Fibroblast of pulmonary artery (primary cell): ENCODE results near the gene SULT1C4.
A peak's percentile ranks its signal among the peaks of the same experiment; 100 is the strongest.

Experiments used
- DNase-seq: peaks from one replicate; pipeline ENCODE4 v3.0.0-alpha.2; 2010; ENCODE audit warnings: low read depth
- H3K4me3 ChIP-seq: replicated peaks from 2 replicates; pipeline ENCODE4 v1.5.1; 2011; ENCODE audit warnings: low read depth, mild to moderate bottlenecking, control low read depth, low read length, moderate library complexity
- TF ChIP-seq, protein P1 (sequence below): IDR thresholded peaks from 2 replicates; pipeline ENCODE4 v1.5.1; 2011; ENCODE audit warnings: mild to moderate bottlenecking, control low read depth, low read length, inconsistent platforms; ENCODE audit errors: missing control alignments

Gene SULT1C4

GRCh38 chr2:108377815-108378630 is at the start of gene SULT1C4:
SULT1C4 (plus strand) TSS chr2:108377954; CDS start chr2:108378338, 384 bp downstream.
- H3K4me3 ChIP-seq: no peak within 1 kb of the TSS
- peak; percentile 17 for DNase-seq
- TF ChIP-seq, protein P1, sequence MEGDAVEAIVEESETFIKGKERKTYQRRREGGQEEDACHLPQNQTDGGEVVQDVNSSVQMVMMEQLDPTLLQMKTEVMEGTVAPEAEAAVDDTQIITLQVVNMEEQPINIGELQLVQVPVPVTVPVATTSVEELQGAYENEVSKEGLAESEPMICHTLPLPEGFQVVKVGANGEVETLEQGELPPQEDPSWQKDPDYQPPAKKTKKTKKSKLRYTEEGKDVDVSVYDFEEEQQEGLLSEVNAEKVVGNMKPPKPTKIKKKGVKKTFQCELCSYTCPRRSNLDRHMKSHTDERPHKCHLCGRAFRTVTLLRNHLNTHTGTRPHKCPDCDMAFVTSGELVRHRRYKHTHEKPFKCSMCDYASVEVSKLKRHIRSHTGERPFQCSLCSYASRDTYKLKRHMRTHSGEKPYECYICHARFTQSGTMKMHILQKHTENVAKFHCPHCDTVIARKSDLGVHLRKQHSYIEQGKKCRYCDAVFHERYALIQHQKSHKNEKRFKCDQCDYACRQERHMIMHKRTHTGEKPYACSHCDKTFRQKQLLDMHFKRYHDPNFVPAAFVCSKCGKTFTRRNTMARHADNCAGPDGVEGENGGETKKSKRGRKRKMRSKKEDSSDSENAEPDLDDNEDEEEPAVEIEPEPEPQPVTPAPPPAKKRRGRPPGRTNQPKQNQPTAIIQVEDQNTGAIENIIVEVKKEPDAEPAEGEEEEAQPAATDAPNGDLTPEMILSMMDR: no peak

DNA sequence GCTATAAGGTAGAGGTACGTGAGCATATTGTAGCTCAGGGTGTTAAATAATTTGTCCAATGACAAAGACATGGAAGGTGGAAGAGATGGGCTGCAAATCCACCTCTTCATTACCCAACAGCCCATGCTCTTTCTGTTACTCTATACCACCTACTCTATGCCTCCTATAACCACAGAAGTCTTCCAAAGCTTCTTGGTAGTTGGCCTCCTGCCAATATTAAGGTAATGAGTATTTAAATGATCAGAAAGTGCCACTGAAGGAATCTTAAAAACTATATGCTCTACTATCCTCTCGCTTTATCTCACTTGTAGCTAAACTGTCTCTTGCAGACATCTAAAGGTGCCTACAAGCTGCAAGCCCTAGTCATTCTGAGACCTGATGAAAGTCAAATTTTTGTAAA is 48.0 kb upstream of the SULT1C4 start:
- TF ChIP-seq, protein P1: no peak
- no peak for DNase-seq
- no peak overlapping the region for H3K4me3 ChIP-seq

GRCh38 chr2:108330979-108331378 is 46.8 kb upstream of the SULT1C4 start:
- H3K4me3 ChIP-seq: no peak overlapping the region
- TF ChIP-seq, protein P1: no peak
- DNase-seq: peak; percentile 23

- TF ChIP-seq, protein P1: no peak
- H3K4me3 ChIP-seq: no peak overlapping the region
- no peak for DNase-seq
Measured at GRCh38 chr2:108345951-108346350, 31.8 kb upstream of the SULT1C4 start.

GRCh38 chr2:108346827-108347226 is 30.9 kb upstream of the SULT1C4 start:
- TF ChIP-seq, protein P1: no peak
- H3K4me3 ChIP-seq: no peak overlapping the region
- no peak for DNase-seq

DNA sequence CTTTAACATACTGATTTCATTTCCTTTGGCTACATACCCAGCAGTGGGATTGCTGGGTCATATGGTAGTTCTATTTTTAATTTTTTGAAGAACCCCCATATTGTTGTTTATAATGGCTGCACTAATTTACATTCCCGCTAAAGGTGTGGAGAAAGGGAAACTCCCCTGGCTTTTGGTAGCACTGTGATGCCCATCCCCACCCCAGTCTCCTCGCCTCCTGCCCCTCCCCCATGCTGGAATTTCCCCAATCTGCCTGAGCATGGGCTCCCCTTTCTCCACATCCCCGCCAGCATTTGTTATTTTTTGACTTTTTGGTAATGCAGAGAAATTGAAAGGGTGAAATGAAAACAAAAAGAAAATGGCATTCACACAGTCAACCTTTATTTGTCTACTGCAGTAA is 30.0 kb upstream of the SULT1C4 start:
- TF ChIP-seq, protein P1: no peak
- no peak for DNase-seq

More for the DNA sequence above, 30.0 kb upstream of the SULT1C4 start:
- no peak overlapping the region for H3K4me3 ChIP-seq
